K562 (cell line): ENCODE measurements around the gene HHIPL1. TPM values are rescaled to one million over a fixed set of nuclear protein-coding genes. Genes with fewer than 3 reads are reported as not detected.

ENCODE experiments used
- ATAC-seq: fragments of 200-7000 bp; cut with Tn5 transposase; 3 replicates; pipeline ENCODE4 v1.9.1; 2020; ENCODE audit warnings: moderate library complexity
- BruUV-seq: library from RNA; stranded (reverse); fragments of 400-500 nt; replicated peaks from 2 replicates; lab custom pipeline; 2021; lab: Mats Ljungman, UMichigan
- CTCF ChIA-PET: fragments of 300-600 bp; formaldehyde crosslinking; extraction: SDS; loops from one replicate; lab custom pipeline; 2021; ENCODE audit warnings: low intra/inter-chr PET ratio; lab: Yijun Ruan, JAX
- POLR2A ChIA-PET: fragments of 300-600, 350-650 bp; sonication (Branson Sonifier 250); formaldehyde crosslinking; extraction: SDS; loops from one replicate; lab custom pipeline; 2021; ENCODE audit warnings: antibody characterized with exemption, inconsistent platforms; lab: Yijun Ruan, JAX
- DNase-seq, 4 experiments: peaks; one replicate each; pipeline versions ENCODE4 v3.0.0 to v3.0.0-alpha.2; 2011 to 2018; ENCODE audit warnings: low spot score in 3 of 4, mixed read lengths in 3 of 4; ENCODE audit errors: extremely low read depth in 1 of 4
- FAIRE-seq: peaks from 2 replicates; lab custom pipeline; 2011; peaks lifted over from hg19 to GRCh38; lab: Jason Lieb, UNC
- H2AFZ ChIP-seq: 2 replicates; pipeline ENCODE4 v1.6.0; 2011; ENCODE audit warnings: low read depth, low read length, control low read depth, inconsistent platforms
- H3K27ac ChIP-seq: fragments of 200-600 bp; 3 replicates; pipeline ENCODE4 v1.8.0; 2011; ENCODE audit warnings: low read depth, mild to moderate bottlenecking, control low read depth, inconsistent platforms, low read length, moderate library complexity, mixed read lengths; ENCODE audit errors: extremely low read depth
- H3K27me3 ChIP-seq, 2 experiments: fragments of 300-600 bp in 1 of 2; 2 replicates in 1 of 2; 3 replicates in 1 of 2; pipeline versions ENCODE4 v1.6.0 to v1.8.0; 2011; ENCODE audit warnings: inconsistent platforms in 2 of 2, low read length in 2 of 2, mild to moderate bottlenecking in 1 of 2, mixed read lengths in 1 of 2, moderate library complexity in 1 of 2; ENCODE audit not compliant: control insufficient read depth in 2 of 2, insufficient read depth in 2 of 2
- H3K36me3 ChIP-seq: fragments of 300-600 bp; 3 replicates; pipeline ENCODE4 v1.8.0; 2011; ENCODE audit warnings: mild to moderate bottlenecking, low read length, inconsistent platforms; ENCODE audit not compliant: control insufficient read depth, insufficient read depth
- H3K4me1 ChIP-seq, 2 experiments: fragments of 200-600 bp in 1 of 2; replicated peaks in 1 of 2; 2 replicates in 1 of 2; 3 replicates in 1 of 2; pipeline versions ENCODE4 v1.5.1 to v1.8.0; 2011; ENCODE audit warnings: inconsistent platforms in 2 of 2, low read length in 2 of 2, mild to moderate bottlenecking in 1 of 2, mixed read lengths in 1 of 2, moderate library complexity in 1 of 2; ENCODE audit not compliant: control insufficient read depth in 2 of 2, insufficient read depth in 2 of 2
- H3K4me2 ChIP-seq: 2 replicates; pipeline ENCODE4 v1.6.1; 2011; ENCODE audit warnings: low read length, control low read depth, inconsistent platforms, mixed read lengths; ENCODE audit not compliant: insufficient read depth
- H3K4me3 ChIP-seq: fragments of 200-600 bp; sonication (generic), shearing (Covaris generic); 2 replicates; pipeline ENCODE4 v1.5.1; 2016; ENCODE audit warnings: control low read depth, inconsistent platforms
- H3K79me2 ChIP-seq: fragments of 200-600 bp; 3 replicates; pipeline ENCODE4 v1.8.0; 2011; ENCODE audit warnings: low read length, inconsistent platforms; ENCODE audit not compliant: control insufficient read depth, insufficient read depth
- H3K9ac ChIP-seq, 2 experiments: 2 replicates each; pipeline versions ENCODE4 v1.6.0 to v1.6.1; 2011; ENCODE audit warnings: low read depth in 2 of 2, low read length in 2 of 2, control low read depth in 1 of 2, inconsistent platforms in 1 of 2, mild to moderate bottlenecking in 1 of 2, mixed read lengths in 1 of 2; ENCODE audit not compliant: insufficient read depth in 1 of 2
- H3K9me1 ChIP-seq: one replicate; pipeline ENCODE4 v1.6.0; 2011; ENCODE audit warnings: inconsistent platforms, mild to moderate bottlenecking, low read length, moderate library complexity; ENCODE audit not compliant: control insufficient read depth, insufficient read depth
- H3K9me3 ChIP-seq: replicated peaks from 2 replicates; pipeline ENCODE4 v1.5.1; 2011; ENCODE audit warnings: low read depth, low read length, inconsistent platforms; ENCODE audit not compliant: control insufficient read depth, insufficient read depth
- H4K20me1 ChIP-seq: replicated peaks from 2 replicates; pipeline ENCODE4 v1.6.1; 2011; ENCODE audit warnings: low read length, inconsistent platforms, mixed read lengths; ENCODE audit not compliant: control insufficient read depth, insufficient read depth
- ARID1B ChIP-seq: fragments of 450-650 bp; IDR thresholded peaks from 2 replicates; pipeline ENCODE4 v1.6.1; 2016; ENCODE audit warnings: antibody characterized with exemption, mild to moderate bottlenecking, inconsistent platforms
- ARID4B ChIP-seq: sonication (generic); formaldehyde crosslinking; IDR thresholded peaks from 2 replicates; pipeline ENCODE4 v1.8.0; 2022; ENCODE audit warnings: mild to moderate bottlenecking, missing genetic modification reagents
- BRF1 ChIP-seq: IDR thresholded peaks from 3 replicates; pipeline ENCODE4 v1.6.1; 2011; ENCODE audit warnings: borderline replicate concordance, mild to moderate bottlenecking; ENCODE audit not compliant: insufficient read length; ENCODE audit errors: extremely low read depth
- FOXM1 ChIP-seq, 2 experiments: fragments of 450-650 bp in 1 of 2; sonication (generic) in 1 of 2; formaldehyde crosslinking in 1 of 2; IDR thresholded peaks; 2 replicates each; pipeline versions ENCODE4 v1.6.1 to v1.9.0; 2017 to 2022; ENCODE audit warnings: low read depth in 2 of 2, mild to moderate bottlenecking in 2 of 2, missing genetic modification reagents in 1 of 2, moderate library complexity in 1 of 2
- FOXP1 ChIP-seq: sonication (generic); formaldehyde crosslinking; IDR thresholded peaks from 2 replicates; pipeline ENCODE4 v1.8.0; 2022; ENCODE audit warnings: mild to moderate bottlenecking, missing genetic modification reagents
- GATA2 ChIP-seq: sonication (generic); formaldehyde crosslinking; IDR thresholded peaks from 2 replicates; pipeline ENCODE4 v1.4.0; 2020; ENCODE audit warnings: mild to moderate bottlenecking, missing genetic modification reagents
- JUNB ChIP-seq: fragments of 450-650 bp; formaldehyde crosslinking; conservative IDR thresholded peaks from 2 replicates; pipeline ENCODE4 v1.4.0; 2020; ENCODE audit warnings: mild to moderate bottlenecking
- KAT7 ChIP-seq: sonication (generic); formaldehyde crosslinking; IDR thresholded peaks from 2 replicates; pipeline ENCODE4 v1.8.0; 2022; ENCODE audit warnings: missing genetic modification reagents, mild to moderate bottlenecking, borderline replicate concordance
- LARP7 ChIP-seq: fragments of 450-650 bp; IDR thresholded peaks from 2 replicates; pipeline ENCODE4 v1.6.1; 2016
- MED1 ChIP-seq: sonication (generic); formaldehyde crosslinking; IDR thresholded peaks from 2 replicates; pipeline ENCODE4 v1.8.1; 2023; ENCODE audit warnings: missing genetic modification reagents, borderline replicate concordance
- NFIC ChIP-seq: fragments of 450-650 bp; IDR thresholded peaks from 2 replicates; pipeline ENCODE4 v1.6.1; 2017; ENCODE audit warnings: mild to moderate bottlenecking, inconsistent platforms
- POLR3A ChIP-seq: IDR thresholded peaks from 2 replicates; pipeline ENCODE4 v1.6.1; 2011; ENCODE audit warnings: borderline replicate concordance, mild to moderate bottlenecking, moderate library complexity; ENCODE audit not compliant: insufficient read length, insufficient read depth; ENCODE audit errors: extremely low read depth
- SNIP1 ChIP-seq: fragments of 450-650 bp; IDR thresholded peaks from 2 replicates; pipeline ENCODE4 v1.7.1; 2017; ENCODE audit warnings: low read depth, mild to moderate bottlenecking
- TAL1 ChIP-seq: fragments of 450-650 bp; IDR thresholded peaks from 2 replicates; pipeline ENCODE4 v1.6.1; 2016; ENCODE audit warnings: mild to moderate bottlenecking
- ZNF3 ChIP-seq: fragments of 250-450 bp; sonication (Bioruptor Pico); IDR thresholded peaks from 2 replicates; pipeline ENCODE4 v1.5.0; 2021; ENCODE audit warnings: mild to moderate bottlenecking, moderate library complexity
- ZNF79 ChIP-seq: fragments of 250-450 bp; sonication (Bioruptor Pico); IDR thresholded peaks from 2 replicates; pipeline ENCODE4 v1.4.0; 2020; ENCODE audit warnings: low read depth, mild to moderate bottlenecking, moderate library complexity
- WGBS: fragments of 100-300 bp; shearing (Covaris generic); methylation state at CpG from one replicate; pipeline ENCODE4 v1.1.6; 2016; ENCODE audit warnings: low coverage, mixed read lengths; ENCODE audit not compliant: insufficient coverage; ENCODE audit errors: missing lambda C conversion rate; 5-methylcytosine and 5-hydroxymethylcytosine counted together
- in situ Hi-C: fragments of 300-500 bp; cut with MboI; formaldehyde crosslinking; loops from 4 replicates; pipeline ENCODE4 v1.15.0; 2018; ENCODE audit warnings: inconsistent platforms, mixed read lengths
- intact Hi-C: fragments of 100-400 bp; cut with micrococcal nuclease; formaldehyde crosslinking; loops from 2 replicates; pipeline ENCODE4 v1.14.2; 2022
- polyA plus RNA-seq, 8 experiments: library from polyadenylated mRNA; depleted of rRNA in 4 of 8; stranded (reverse) in 5 of 8; unstranded in 3 of 8; fragments of >200 nt; fragmentation: Nextera tagmentation in 2 of 8; fragmentation: Illumina TruSeq in 1 of 8; extraction: Ambion mirVana in 2 of 8; extraction: Trizol in 1 of 8; gene quantifications; 2 replicates each; pipeline versions ENCODE4 v1.2.1 to v1.2.3, GENCODE V29; 2011 to 2014; ENCODE audit warnings: inconsistent platforms in 1 of 8, missing spikeins in 1 of 8
- total RNA-seq, 7 experiments: library from RNA; depleted of rRNA in 6 of 7; stranded (reverse); fragments of >200 nt in 6 of 7; fragmentation: Illumina TruSeq in 2 of 7; extraction: Trizol in 2 of 7; gene quantifications; 2 replicates each; pipeline versions ENCODE4 v1.2.1 to v1.2.3, GENCODE V29; 2011 to 2021; ENCODE audit warnings: low replicate concordance in 1 of 7
- TF ChIP-seq, protein P1 (sequence below): sonication (generic); formaldehyde crosslinking; IDR thresholded peaks from 2 replicates; pipeline ENCODE4 v1.8.0; 2022; ENCODE audit warnings: missing genetic modification reagents, mild to moderate bottlenecking, borderline replicate concordance

Gene HHIPL1
- total and polyA plus RNA-seq, 9 of the 15 experiments (the other 6 are each of a cell fraction or from before 2014, with no cell fraction given), result not detected

GRCh38 chr14:99626041-99626648 is 18.8 kb upstream of the HHIPL1 start:
- CTCF ChIA-PET, result interaction anchor here (1.4 kb wide), 1 partner anchor 107 kb away, joined by 3 read pairs; no protein-coding TSS in a partner anchor
- no TSS peak for BruUV-seq
- Histone ChIP-seq H3K9me3 (no peaks in the 10 kb centered on the region), H3K4me3 (no peak overlapping the region), H3K4me1 (peaks cover 0 to 8% of the 10 kb centered on the region in 2 experiments; a peak in 2 of 5 replicates), H3K36me3 (no peaks in the 10 kb centered on the region), H3K79me2 (no peaks in the 10 kb centered on the region), H3K9ac (no peak overlapping the region), H2AFZ (no peak overlapping the region), H4K20me1 (peaks cover 7% of the 10 kb centered on the region; the same call in 1 of the 2 replicates), H3K27ac (no peak overlapping the region), H3K27me3 (peaks cover 0 to 43% of the 10 kb centered on the region in 2 experiments; a peak in 2 of 5 replicates), H3K9me1 (no peaks in the 10 kb centered on the region), H3K4me2 (no peak overlapping the region)
- FAIRE-seq, result no peak
- WGBS, result 2% methylated on average over 8 of the region's 11 CpGs
- TF ChIP-seq TAL1 (no peak), SNIP1 (no peak), ARID1B (no peak), POLR3A (no peak), LARP7 (no peak), KAT7 (CRISPR knock-in tag) (no peak), JUNB (CRISPR knock-in tag) (no peak), ZNF3 (CRISPR knock-in tag) (no peak), FOXM1 (IDR thresholded peaks at IDR 0.05; ENCODE audit: low read depth) (no peak), FOXM1 (CRISPR knock-in tag; IDR thresholded peaks at IDR 0.05; ENCODE audit: low read depth) (no peak), ZNF79 (no peak), NFIC (no peak), GATA2 (CRISPR knock-in tag) (no peak), ARID4B (CRISPR knock-in tag) (no peak), BRF1 (no peak), MED1 (no peak), FOXP1 (CRISPR knock-in tag) (no peak)
- TF ChIP-seq, protein P1, sequence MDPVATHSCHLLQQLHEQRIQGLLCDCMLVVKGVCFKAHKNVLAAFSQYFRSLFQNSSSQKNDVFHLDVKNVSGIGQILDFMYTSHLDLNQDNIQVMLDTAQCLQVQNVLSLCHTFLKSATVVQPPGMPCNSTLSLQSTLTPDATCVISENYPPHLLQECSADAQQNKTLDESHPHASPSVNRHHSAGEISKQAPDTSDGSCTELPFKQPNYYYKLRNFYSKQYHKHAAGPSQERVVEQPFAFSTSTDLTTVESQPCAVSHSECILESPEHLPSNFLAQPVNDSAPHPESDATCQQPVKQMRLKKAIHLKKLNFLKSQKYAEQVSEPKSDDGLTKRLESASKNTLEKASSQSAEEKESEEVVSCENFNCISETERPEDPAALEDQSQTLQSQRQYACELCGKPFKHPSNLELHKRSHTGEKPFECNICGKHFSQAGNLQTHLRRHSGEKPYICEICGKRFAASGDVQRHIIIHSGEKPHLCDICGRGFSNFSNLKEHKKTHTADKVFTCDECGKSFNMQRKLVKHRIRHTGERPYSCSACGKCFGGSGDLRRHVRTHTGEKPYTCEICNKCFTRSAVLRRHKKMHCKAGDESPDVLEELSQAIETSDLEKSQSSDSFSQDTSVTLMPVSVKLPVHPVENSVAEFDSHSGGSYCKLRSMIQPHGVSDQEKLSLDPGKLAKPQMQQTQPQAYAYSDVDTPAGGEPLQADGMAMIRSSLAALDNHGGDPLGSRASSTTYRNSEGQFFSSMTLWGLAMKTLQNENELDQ, result no peak
- no peak for DNase-seq
- POLR2A ChIA-PET, result no interaction called here
- in situ Hi-C loops (no loop called here), intact Hi-C loops (loop anchor here (10.0 kb wide), 1 partner anchor 241 kb away; no protein-coding TSS in a partner anchor)
- ATAC-seq, result no peak
